Measurements from ENCODE around the gene ENSA.
"Not testable (repeated sequence)": the region's sequence is repeated elsewhere in the genome, so short reads cannot be mapped to it uniquely, and the experiment has no call there.

Gene ENSA

DNA sequence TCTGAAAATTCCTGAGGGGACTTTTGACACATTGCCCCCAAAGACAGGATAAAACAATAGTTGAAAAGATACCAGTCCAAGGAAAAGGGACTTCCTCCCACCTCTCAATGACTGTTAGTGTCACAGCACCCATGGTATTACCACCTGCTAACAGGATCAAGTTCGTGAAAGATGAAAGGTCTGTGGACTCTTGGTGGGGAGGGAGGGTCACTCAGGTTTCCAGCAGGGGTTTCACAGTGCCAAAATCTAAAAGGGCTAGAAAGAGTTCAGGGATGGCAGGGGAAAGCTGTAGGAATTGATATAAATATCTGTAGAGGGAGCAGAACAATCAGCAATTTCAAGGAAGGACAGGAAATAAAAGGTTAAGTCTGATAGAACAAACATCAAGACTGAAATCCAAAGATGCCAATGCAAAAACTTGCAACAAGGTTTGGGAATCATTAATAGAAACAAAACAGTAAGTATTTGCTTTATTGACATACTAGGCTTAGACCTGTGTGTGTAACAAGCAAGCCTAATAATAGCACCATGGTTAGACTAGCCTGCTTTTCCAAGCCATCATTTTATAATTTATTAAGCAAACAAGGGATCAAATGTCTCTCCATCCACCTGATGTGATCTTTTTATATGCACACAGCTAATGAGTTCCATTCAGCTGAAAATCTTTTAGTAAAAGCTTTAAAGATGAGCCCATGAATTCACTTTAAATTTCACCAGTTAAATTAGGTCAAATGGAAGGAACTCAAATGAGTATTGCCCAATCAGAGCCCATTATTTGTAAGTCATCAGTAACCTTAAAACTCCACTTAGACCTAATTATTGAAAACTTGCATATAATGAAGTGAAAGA lies 53.7 kb downstream of the ENSA start:
- DNase-seq (ENCODE audit: low spot score), result no peak
- TF ChIP-seq, protein P1, sequence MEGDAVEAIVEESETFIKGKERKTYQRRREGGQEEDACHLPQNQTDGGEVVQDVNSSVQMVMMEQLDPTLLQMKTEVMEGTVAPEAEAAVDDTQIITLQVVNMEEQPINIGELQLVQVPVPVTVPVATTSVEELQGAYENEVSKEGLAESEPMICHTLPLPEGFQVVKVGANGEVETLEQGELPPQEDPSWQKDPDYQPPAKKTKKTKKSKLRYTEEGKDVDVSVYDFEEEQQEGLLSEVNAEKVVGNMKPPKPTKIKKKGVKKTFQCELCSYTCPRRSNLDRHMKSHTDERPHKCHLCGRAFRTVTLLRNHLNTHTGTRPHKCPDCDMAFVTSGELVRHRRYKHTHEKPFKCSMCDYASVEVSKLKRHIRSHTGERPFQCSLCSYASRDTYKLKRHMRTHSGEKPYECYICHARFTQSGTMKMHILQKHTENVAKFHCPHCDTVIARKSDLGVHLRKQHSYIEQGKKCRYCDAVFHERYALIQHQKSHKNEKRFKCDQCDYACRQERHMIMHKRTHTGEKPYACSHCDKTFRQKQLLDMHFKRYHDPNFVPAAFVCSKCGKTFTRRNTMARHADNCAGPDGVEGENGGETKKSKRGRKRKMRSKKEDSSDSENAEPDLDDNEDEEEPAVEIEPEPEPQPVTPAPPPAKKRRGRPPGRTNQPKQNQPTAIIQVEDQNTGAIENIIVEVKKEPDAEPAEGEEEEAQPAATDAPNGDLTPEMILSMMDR (IDR thresholded peaks at IDR 0.05; ENCODE audit: extremely low read depth, missing control alignments), result no peak

DNA sequence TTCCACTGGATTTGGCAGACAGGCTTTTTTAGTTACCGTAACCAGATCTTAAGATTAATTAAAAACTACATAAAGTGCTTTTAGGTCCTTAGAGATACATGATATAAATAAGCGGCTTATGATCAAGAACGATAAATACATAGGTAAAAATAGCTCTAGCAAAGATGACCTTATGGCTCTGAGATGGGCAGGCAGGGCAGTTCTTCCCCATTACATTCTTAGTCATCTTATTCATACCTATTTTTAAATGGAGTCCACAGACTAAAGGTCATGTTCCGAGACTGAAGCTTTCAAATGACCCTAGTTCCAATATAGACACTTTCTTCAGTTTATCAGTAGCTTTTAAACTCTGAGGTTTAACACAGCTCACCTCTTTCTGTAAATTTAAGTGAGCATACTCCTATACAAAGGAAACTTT lies 54.3 kb downstream of the ENSA start:
- DNase-seq (ENCODE audit: low spot score), result no peak
- TF ChIP-seq, protein P1 (IDR thresholded peaks at IDR 0.05; ENCODE audit: extremely low read depth, missing control alignments), result no peak

DNA sequence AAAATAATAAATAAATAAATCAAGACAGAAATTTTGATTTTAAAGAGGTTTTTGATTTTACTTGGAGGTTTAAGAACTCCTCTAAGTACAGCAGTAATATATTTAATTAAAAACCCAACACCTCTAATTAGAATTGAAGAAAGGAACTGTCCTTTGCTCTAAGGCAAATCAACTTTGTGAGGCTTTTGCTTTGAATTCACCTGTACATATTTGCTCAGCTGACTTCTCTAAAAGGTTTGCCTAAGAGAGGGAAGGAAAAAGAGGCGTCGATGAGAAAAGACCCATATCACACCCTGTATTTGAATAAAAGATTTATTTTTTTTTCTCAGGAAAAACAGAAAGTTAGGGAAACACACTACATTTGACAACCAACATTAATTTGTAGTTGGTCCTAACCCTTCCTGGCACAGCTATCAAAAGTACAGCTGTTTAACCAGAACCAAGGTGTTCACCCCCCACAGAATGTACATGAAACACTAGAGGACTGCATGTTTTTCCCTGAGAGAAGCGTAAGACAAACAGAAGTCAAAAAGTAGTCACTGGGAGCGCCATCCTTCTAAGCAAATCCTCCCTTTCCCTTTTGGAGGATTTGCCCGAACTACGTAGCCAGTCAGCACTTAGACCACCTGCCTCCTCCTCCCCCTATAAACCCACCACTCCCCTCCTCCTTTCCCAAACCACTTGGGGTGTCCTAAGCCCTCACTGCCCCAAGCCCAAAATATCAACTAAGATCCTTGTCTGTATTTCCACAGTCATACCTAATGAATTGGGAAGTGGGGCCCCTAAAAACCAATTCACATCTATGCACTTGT lies 54.9 kb downstream of the ENSA start:
- TF ChIP-seq, protein P1 (IDR thresholded peaks at IDR 0.05; ENCODE audit: extremely low read depth, missing control alignments), result no peak
- no peak for DNase-seq (ENCODE audit: low spot score)

DNA sequence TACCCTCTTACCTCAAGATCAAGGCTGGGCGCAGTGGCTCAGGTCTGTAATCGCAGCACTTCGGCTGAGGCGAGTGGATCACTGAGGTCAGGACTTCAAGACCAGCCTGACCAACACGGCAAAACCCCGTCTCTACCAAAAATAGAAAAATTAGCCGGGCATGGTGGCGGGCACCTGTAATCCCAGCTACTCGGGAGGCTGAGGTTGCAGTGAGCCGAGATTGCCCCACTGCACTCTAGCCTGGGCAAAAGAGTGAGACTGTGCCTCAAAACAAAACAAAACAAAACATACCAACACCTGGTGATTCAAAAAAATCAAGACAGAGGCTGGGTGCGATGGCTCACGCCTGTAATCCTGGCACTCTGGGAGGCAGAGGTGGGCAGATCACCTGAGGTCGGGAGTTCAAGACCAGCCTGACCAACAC lies 55.8 kb downstream of the ENSA start:
- DNase-seq (ENCODE audit: low spot score), result not testable (repeated sequence)

DNA sequence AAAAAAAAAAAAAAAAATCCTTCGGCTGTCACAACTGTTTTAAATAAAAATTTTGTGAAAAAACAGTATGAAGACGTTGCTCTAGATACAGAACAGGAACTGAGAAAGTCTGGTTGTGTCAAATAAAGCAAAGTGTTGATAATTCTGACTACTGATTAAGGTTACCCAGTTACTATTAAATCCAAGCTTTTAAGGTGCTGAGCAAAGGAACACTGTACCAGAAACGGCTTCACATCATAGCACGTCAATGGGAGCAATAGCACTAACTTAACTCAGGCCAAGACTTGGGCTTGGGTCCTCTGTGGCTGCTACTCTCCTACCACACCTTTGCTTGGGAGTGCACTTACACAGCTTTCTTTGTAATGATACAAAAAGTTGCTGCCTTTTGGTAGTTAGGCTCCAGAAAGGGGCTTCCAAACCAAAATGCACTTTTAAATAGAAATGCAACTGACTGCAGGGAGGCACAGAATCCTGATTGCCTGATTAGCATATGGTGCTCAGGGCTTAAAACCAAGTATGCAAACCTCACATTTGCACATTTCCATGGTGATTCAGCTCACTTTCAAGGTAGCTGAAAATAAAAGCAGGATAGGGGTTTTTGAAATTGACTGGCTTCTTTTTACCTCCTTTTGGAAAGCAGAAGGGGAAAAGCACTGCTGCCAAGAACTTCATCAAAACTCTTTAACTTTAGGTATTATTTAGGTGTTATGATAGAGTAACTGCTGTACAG lies 56.3 kb downstream of the ENSA start:
- TF ChIP-seq, protein P1 (IDR thresholded peaks at IDR 0.05; ENCODE audit: extremely low read depth, missing control alignments), result no peak
- DNase-seq (ENCODE audit: low spot score), result no peak

Measured in GM20000 (cell line).